OCI-LY3 (cell line): ENCODE measurements around the gene GDPD5.

Experiments used
- EZH2phosphoT487 ChIP-seq: fragments of 200-600 bp; shearing (Covaris generic); IDR thresholded peaks from 2 replicates; pipeline ENCODE4 v1.6.1; 2018; ENCODE audit warnings: antibody characterized with exemption, mixed run types, low read depth
- TF ChIP-seq, protein P1 (sequence below): fragments of 200-600, 300-600 bp; sonication (generic); IDR thresholded peaks from 2 replicates; pipeline ENCODE4 v1.5.1; 2014; ENCODE audit warnings: antibody characterized with exemption, low read length, low read depth

DNA sequence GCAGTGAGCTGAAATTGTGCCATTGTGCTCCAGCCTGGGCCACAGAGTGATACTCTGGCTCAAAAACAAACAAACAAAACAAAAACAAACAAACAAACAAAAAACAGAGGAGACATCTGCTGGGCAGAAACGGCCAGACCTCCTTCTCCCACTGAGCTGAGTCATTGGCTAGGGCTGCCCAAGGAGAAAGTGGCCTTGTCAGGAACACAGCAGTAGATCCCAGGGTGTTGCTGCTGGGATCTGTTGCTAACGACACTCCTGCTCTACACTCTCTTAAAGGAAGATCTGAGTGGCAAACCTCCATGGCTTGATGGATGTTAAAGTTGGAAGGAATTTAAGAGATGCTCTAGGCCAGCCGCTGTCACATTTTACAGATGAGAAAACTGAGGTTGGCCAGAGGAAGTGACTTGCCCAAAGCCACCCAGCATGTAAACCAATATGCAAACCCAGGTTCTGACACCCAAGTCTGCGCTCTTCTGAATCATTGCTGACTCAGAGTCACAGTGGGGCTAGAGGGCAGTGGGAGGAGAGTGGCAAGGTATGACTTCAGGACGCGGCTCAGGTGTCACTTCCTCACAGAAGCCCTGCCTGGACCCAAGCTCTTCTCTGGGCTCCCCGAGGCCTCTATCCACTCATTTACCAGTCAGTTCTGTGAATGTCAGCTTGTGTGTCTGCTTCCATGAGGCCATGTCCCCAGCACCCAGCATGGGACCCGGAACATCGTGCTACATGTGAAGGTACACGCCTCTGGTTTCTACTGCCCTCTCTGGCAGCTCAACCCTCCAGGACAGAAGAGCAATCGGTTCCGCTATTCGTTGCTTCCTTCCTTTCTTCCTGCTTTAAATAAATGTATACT, 11.3 kb upstream of the GDPD5 start:
- TF ChIP-seq, protein P1, sequence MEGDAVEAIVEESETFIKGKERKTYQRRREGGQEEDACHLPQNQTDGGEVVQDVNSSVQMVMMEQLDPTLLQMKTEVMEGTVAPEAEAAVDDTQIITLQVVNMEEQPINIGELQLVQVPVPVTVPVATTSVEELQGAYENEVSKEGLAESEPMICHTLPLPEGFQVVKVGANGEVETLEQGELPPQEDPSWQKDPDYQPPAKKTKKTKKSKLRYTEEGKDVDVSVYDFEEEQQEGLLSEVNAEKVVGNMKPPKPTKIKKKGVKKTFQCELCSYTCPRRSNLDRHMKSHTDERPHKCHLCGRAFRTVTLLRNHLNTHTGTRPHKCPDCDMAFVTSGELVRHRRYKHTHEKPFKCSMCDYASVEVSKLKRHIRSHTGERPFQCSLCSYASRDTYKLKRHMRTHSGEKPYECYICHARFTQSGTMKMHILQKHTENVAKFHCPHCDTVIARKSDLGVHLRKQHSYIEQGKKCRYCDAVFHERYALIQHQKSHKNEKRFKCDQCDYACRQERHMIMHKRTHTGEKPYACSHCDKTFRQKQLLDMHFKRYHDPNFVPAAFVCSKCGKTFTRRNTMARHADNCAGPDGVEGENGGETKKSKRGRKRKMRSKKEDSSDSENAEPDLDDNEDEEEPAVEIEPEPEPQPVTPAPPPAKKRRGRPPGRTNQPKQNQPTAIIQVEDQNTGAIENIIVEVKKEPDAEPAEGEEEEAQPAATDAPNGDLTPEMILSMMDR, result peak; percentile 40
- TF ChIP-seq EZH2phosphoT487, result no peak
